ENCODE data around the gene BCKDK. TPM values are rescaled to one million over a fixed set of nuclear protein-coding genes. Genes with fewer than 3 reads are reported as not detected.

The BCKDK gene
- total and polyA plus RNA-seq, 2 of the 8 experiments (the other 6 are each of a cell fraction or from before 2014, with no cell fraction given) = 49.6 to 77.1 TPM

- TF ChIP-seq MAX (IDR thresholded peaks at IDR 0.05) (peak; percentile 54; the same call in 1 of the 2 replicates), CTCF (IDR thresholded peaks at IDR 0.05; ENCODE audit: control extremely low read depth in 1 of 3, insufficient read depth in 1 of 3, low read depth in 1 of 3, low read length in 3 of 3) (no peak), RBBP5 (IDR thresholded peaks at IDR 0.05; ENCODE audit: borderline replicate concordance, low read depth, low read length) (0 out of 2 replicates have a peak, but pooled peaks have one; percentile 40), SP2 (IDR thresholded peaks at IDR 0.05; ENCODE audit: low read length) (no peak), ATF2 (IDR thresholded peaks at IDR 0.05; ENCODE audit: low read length) (no peak), TCF12 (IDR thresholded peaks at IDR 0.05; ENCODE audit: low read depth, low read length) (no peak), PHF8 (conservative IDR thresholded peaks at IDR 0.05; ENCODE audit: low read depth, low read length) (no peak; the same call in 1 of the 2 replicates), CEBPB (IDR thresholded peaks at IDR 0.05; ENCODE audit: low read depth, low read length) (no peak), GABPA (IDR thresholded peaks at IDR 0.05; ENCODE audit: borderline replicate concordance, insufficient read depth, low read length) (0 out of 2 replicates have a peak, but pooled peaks have one; percentile 22), USF2 (IDR thresholded peaks at IDR 0.05; ENCODE audit: low read length) (no peak), EP300 (IDR thresholded peaks at IDR 0.05; ENCODE audit: borderline replicate concordance in 1 of 2, low read depth in 2 of 2, low read length in 2 of 2) (no peak), RAD21 (IDR thresholded peaks at IDR 0.05 in 1 of 2, conservative IDR thresholded peaks at IDR 0.05 in 1 of 2; ENCODE audit: low read depth in 2 of 2, low read length in 2 of 2) (0 out of 4 replicates have a peak, but pooled peaks of 1 of the 2 experiments have one; percentile 6), NANOG (IDR thresholded peaks at IDR 0.05; ENCODE audit: insufficient read depth, low read depth, low read length, poor library complexity, severe bottlenecking) (no peak), BRCA1 (IDR thresholded peaks at IDR 0.05; ENCODE audit: low read depth, low read length) (no peak), YY1 (IDR thresholded peaks at IDR 0.05; ENCODE audit: low read depth, low read length) (0 out of 2 replicates have a peak, but pooled peaks have one; percentile 68), SIN3A (conservative IDR thresholded peaks at IDR 0.05 in 1 of 2, IDR thresholded peaks at IDR 0.05 in 1 of 2; ENCODE audit: low read depth in 1 of 2, low read length in 2 of 2) (no peak; a peak in 1 of 4 replicates), E2F6 (IDR thresholded peaks at IDR 0.05) (no peak)
Observed at GRCh38 chr16:31148281-31148728, 40.1 kb downstream of the BCKDK start (continued).
